GM12878 (cell line): ENCODE data around the gene FSIP1. TPM values are rescaled to one million over a fixed set of nuclear protein-coding genes. Genes with fewer than 3 reads are reported as not detected.

Experiments used
- ATAC-seq: fragments of 200-7000 bp; cut with Tn5 transposase; 3 replicates; pipeline ENCODE4 v1.9.1; 2020; ENCODE audit warnings: mild to moderate bottlenecking, moderate library complexity
- BruUV-seq: library from RNA; stranded (reverse); fragments of 400-500 nt; replicated peaks from 2 replicates; lab custom pipeline; 2021; lab: Mats Ljungman, UMichigan
- CTCF ChIA-PET: fragments of 300-600 bp; sonication (Branson Sonifier 250); formaldehyde crosslinking; extraction: SDS; loops from one replicate; lab custom pipeline; 2021; ENCODE audit warnings: inconsistent platforms; lab: Yijun Ruan, JAX
- POLR2A ChIA-PET: fragments of 350-600 bp; formaldehyde crosslinking; extraction: SDS; loops from one replicate; lab custom pipeline; 2021; ENCODE audit warnings: inconsistent platforms; lab: Charles Lee
- RAD21 ChIA-PET: fragments of 300-600 bp; sonication (Branson Sonifier 250); formaldehyde crosslinking; loops from one replicate; lab custom pipeline; 2023; ENCODE audit warnings: antibody characterized with exemption; ENCODE audit not compliant: unreplicated experiment; lab: Charles Lee
- SMC1A ChIA-PET: fragments of 300-600 bp; sonication (Branson Sonifier 250); formaldehyde crosslinking; loops from one replicate; lab custom pipeline; 2023; ENCODE audit not compliant: unreplicated experiment, uncharacterized antibody; lab: Charles Lee
- DNase-seq: peaks from one replicate; pipeline ENCODE4 v3.0.0-alpha.2; 2011; ENCODE audit warnings: low read depth, low spot score
- FAIRE-seq: peaks from 3 replicates; lab custom pipeline; 2011; peaks lifted over from hg19 to GRCh38; lab: Jason Lieb, UNC
- H2AFZ ChIP-seq: 2 replicates; pipeline ENCODE4 v1.6.0; 2011; ENCODE audit warnings: low read depth, low read length, control low read depth; ENCODE audit not compliant: control insufficient read depth
- H3K27ac ChIP-seq: 2 replicates; pipeline ENCODE4 v1.5.1; 2011; ENCODE audit warnings: control low read depth; ENCODE audit not compliant: control insufficient read depth, insufficient read depth
- H3K27me3 ChIP-seq, 2 experiments: replicated peaks in 1 of 2; 2 replicates each; pipeline versions ENCODE4 v1.6.0 to v1.6.1; 2011; ENCODE audit warnings: low read length in 1 of 2; ENCODE audit not compliant: control insufficient read depth in 2 of 2, insufficient read depth in 2 of 2
- H3K36me3 ChIP-seq, 2 experiments: 2 replicates each; pipeline ENCODE4 v1.5.1; 2011; ENCODE audit warnings: low read length in 1 of 2; ENCODE audit not compliant: control insufficient read depth in 2 of 2, insufficient read depth in 2 of 2
- H3K4me1 ChIP-seq: 2 replicates; pipeline ENCODE4 v1.6.1; 2011; ENCODE audit warnings: mild to moderate bottlenecking, low read length, moderate library complexity, mixed read lengths; ENCODE audit not compliant: control insufficient read depth, insufficient read depth
- H3K4me2 ChIP-seq: 2 replicates; pipeline ENCODE4 v1.6.0; 2011; ENCODE audit warnings: control low read depth; ENCODE audit not compliant: control insufficient read depth, insufficient read depth
- H3K4me3 ChIP-seq: fragments of 200-600 bp; sonication (generic); 2 replicates; pipeline ENCODE4 v1.5.1; 2016
- H3K79me2 ChIP-seq: 2 replicates; pipeline ENCODE4 v1.6.0; 2011; ENCODE audit warnings: low read length; ENCODE audit not compliant: control insufficient read depth, insufficient read depth
- H3K9ac ChIP-seq: 2 replicates; pipeline ENCODE4 v1.8.0; 2011; ENCODE audit warnings: low read length, control low read depth, mixed read lengths; ENCODE audit not compliant: control insufficient read depth, insufficient read depth
- H3K9me3 ChIP-seq: replicated peaks from 3 replicates; pipeline ENCODE4 v1.5.1; 2011; ENCODE audit warnings: mild to moderate bottlenecking, low read length; ENCODE audit not compliant: control insufficient read depth, insufficient read depth
- H4K20me1 ChIP-seq: 2 replicates; pipeline ENCODE4 v1.6.0; 2011; ENCODE audit not compliant: control insufficient read depth, insufficient read depth
- CUX1 ChIP-seq: IDR thresholded peaks from 2 replicates; pipeline ENCODE4 v1.6.1; 2012; ENCODE audit warnings: improper control_type of control experiment, low read depth, low read length; ENCODE audit not compliant: insufficient replicate concordance
- ETV6 ChIP-seq, 2 experiments: fragments of 450-650 bp in 1 of 2; IDR thresholded peaks in 1 of 2; conservative IDR thresholded peaks in 1 of 2; 2 replicates each; pipeline ENCODE4 v1.6.1; 2014; ENCODE audit warnings: antibody characterized with exemption in 1 of 2, borderline replicate concordance in 1 of 2, low read depth in 1 of 2, mild to moderate bottlenecking in 1 of 2, moderate library complexity in 1 of 2
- JUNB ChIP-seq: IDR thresholded peaks from 2 replicates; pipeline ENCODE4 v1.6.1; 2016; ENCODE audit warnings: antibody characterized with exemption, mild to moderate bottlenecking
- MEF2B ChIP-seq: fragments of 450-650 bp; IDR thresholded peaks from 2 replicates; pipeline ENCODE4 v1.6.1; 2018; ENCODE audit warnings: mild to moderate bottlenecking, moderate library complexity; ENCODE audit not compliant: partially characterized antibody, poor library complexity, severe bottlenecking
- MYC ChIP-seq: IDR thresholded peaks from 2 replicates; pipeline ENCODE4 v1.6.1; 2011; ENCODE audit warnings: mild to moderate bottlenecking, low read length, moderate library complexity, inconsistent platforms; ENCODE audit not compliant: insufficient read depth, insufficient replicate concordance, insufficient read length, severe bottlenecking
- RUNX3 ChIP-seq: IDR thresholded peaks from 2 replicates; pipeline ENCODE4 v1.6.1; 2012; ENCODE audit warnings: low read length, inconsistent platforms
- SIN3A ChIP-seq: IDR thresholded peaks from 2 replicates; pipeline ENCODE4 v1.6.1; 2012; ENCODE audit warnings: low read depth, low read length, improper control_type of control experiment
- SMC3 ChIP-seq: IDR thresholded peaks from 2 replicates; pipeline ENCODE4 v1.6.1; 2011; ENCODE audit warnings: low read length, improper control_type of control experiment, borderline replicate concordance
- TAF1 ChIP-seq: IDR thresholded peaks from 2 replicates; pipeline ENCODE4 v1.6.1; 2011; ENCODE audit warnings: mild to moderate bottlenecking, low read depth, low read length, borderline replicate concordance
- ZNF274 ChIP-seq: IDR thresholded peaks from one replicate; pipeline ENCODE4 v1.8.0; 2011; ENCODE audit not compliant: insufficient read length, insufficient read depth
- WGBS: methylation state at CpG from one replicate; pipeline ENCODE4 v1.1.6; 2016; ENCODE audit warnings: low lambda C conversion rate; ENCODE audit not compliant: insufficient replicate concordance, insufficient coverage; ENCODE audit errors: missing lambda C conversion rate; 5-methylcytosine and 5-hydroxymethylcytosine counted together
- in situ Hi-C: fragments of 300-500 bp; cut with MboI; formaldehyde crosslinking; loops from 9 replicates; pipeline ENCODE4 v1.14.3; 2018; ENCODE audit warnings: mixed read lengths
- intact Hi-C: fragments of 100-400 bp; cut with micrococcal nuclease; formaldehyde crosslinking; loops from one replicate; pipeline ENCODE4 v1.14.2; 2022; ENCODE audit not compliant: unreplicated experiment
- polyA plus RNA-seq, 11 experiments: library from polyadenylated mRNA; depleted of rRNA in 4 of 11; unstranded in 6 of 11; stranded (reverse) in 5 of 11; fragments of >200 nt; fragmentation: Nextera tagmentation in 4 of 11; fragmentation: Illumina TruSeq in 1 of 11; extraction: Ambion mirVana in 4 of 11; extraction: Trizol in 1 of 11; gene quantifications; 1 replicate in 1 of 11; 2 replicates in 10 of 11; pipeline versions ENCODE4 v1.2.1 to v1.2.3, GENCODE V29; 2011 to 2016; ENCODE audit warnings: inconsistent platforms in 2 of 11, missing spikeins in 2 of 11, low read depth in 1 of 11
- total RNA-seq, 4 experiments: library from RNA; depleted of rRNA in 3 of 4; stranded (reverse); fragments of >200 nt in 3 of 4; fragmentation: Illumina TruSeq in 1 of 4; extraction: Trizol in 1 of 4; gene quantifications; 2 replicates each; pipeline versions ENCODE4 v1.2.1 to v1.2.3, GENCODE V29; 2013 to 2021
- TF ChIP-seq, protein P1 (sequence below): IDR thresholded peaks from 2 replicates; pipeline ENCODE4 v1.6.1; 2012; ENCODE audit warnings: mild to moderate bottlenecking, low read depth, low read length

Gene FSIP1
- total and polyA plus RNA-seq, 10 of the 15 experiments (the other 5 are each of a cell fraction or from before 2014, with no cell fraction given), result 0.15 to 0.67 (median 0.35) TPM

DNA sequence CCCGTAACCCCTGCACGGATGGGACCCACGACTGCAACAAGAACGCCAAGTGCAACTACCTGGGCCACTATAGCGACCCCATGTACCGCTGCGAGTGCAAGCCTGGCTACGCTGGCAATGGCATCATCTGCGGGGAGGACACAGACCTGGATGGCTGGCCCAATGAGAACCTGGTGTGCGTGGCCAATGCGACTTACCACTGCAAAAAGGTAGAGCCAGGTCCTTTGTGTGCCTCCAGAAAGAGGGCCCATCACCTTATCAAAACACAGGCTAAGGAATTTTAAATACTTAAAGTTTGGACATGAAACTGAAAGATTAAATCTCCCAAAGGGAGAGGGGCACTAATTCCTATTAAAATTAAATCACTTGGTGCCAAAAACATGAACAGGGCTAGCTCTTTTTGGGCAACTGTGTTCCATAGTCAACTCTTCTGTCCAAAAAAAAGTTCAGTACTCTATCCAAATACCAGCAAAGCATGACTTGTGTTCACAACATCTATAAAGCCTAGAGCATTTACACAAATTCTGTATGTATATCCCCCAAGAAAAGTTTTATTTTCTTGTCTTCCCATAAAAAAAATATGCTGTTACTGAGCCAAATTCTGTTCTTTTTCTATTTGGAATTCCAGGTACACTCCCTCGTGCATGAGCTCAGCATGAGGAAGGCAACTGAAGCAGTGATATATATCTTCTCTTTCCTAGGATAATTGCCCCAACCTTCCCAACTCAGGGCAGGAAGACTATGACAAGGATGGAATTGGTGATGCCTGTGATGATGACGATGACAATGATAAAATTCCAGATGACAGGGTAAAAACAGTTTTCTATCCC, 192.6 kb downstream of the FSIP1 start (continued):
- TF ChIP-seq ETV6 (conservative IDR thresholded peaks at IDR 0.05 in 1 of 2, IDR thresholded peaks at IDR 0.05 in 1 of 2; ENCODE audit: borderline replicate concordance in 1 of 2, low read depth in 1 of 2) (no peak), ZNF274 (no peak), JUNB (no peak), MEF2B (no peak)

- CTCF ChIA-PET, result no interaction called here
- SMC1A ChIA-PET, result no interaction called here
- WGBS, result 58% methylated on average over 14 of the region's 14 CpGs
- ATAC-seq (no peak), DNase-seq (no peak), FAIRE-seq (no peak)
- no peaks in the 10 kb centered on the region; a peak in 1 of 4 replicates for H3K27me3 ChIP-seq
- POLR2A ChIA-PET, result no interaction called here
- H2AFZ ChIP-seq, result no peak overlapping the region
- RAD21 ChIA-PET, result no interaction called here
- no peak overlapping the region for H3K4me2 ChIP-seq
- no peaks in the 10 kb centered on the region for H3K79me2 ChIP-seq
- H3K4me1 ChIP-seq, result no peaks in the 10 kb centered on the region
- intact Hi-C loops, result no loop called here
- H3K4me3 ChIP-seq, result no peak overlapping the region
- H3K36me3 ChIP-seq, result no peaks in the 10 kb centered on the region
- BruUV-seq, result no TSS peak
- no peaks in the 10 kb centered on the region for H3K9me3 ChIP-seq
- H4K20me1 ChIP-seq, result no peaks in the 10 kb centered on the region
- no peak overlapping the region for H3K27ac ChIP-seq
- H3K9ac ChIP-seq, result no peak overlapping the region
- in situ Hi-C loops, result loop anchor here (25.0 kb wide), 1 partner anchor 777 kb away; no protein-coding TSS in a partner anchor
- TF ChIP-seq CUX1, result no peak
- no peak for TF ChIP-seq RUNX3
- no peak for TF ChIP-seq MYC
- no peak for TF ChIP-seq SMC3
- TF ChIP-seq TAF1, result no peak
- TF ChIP-seq, protein P1, sequence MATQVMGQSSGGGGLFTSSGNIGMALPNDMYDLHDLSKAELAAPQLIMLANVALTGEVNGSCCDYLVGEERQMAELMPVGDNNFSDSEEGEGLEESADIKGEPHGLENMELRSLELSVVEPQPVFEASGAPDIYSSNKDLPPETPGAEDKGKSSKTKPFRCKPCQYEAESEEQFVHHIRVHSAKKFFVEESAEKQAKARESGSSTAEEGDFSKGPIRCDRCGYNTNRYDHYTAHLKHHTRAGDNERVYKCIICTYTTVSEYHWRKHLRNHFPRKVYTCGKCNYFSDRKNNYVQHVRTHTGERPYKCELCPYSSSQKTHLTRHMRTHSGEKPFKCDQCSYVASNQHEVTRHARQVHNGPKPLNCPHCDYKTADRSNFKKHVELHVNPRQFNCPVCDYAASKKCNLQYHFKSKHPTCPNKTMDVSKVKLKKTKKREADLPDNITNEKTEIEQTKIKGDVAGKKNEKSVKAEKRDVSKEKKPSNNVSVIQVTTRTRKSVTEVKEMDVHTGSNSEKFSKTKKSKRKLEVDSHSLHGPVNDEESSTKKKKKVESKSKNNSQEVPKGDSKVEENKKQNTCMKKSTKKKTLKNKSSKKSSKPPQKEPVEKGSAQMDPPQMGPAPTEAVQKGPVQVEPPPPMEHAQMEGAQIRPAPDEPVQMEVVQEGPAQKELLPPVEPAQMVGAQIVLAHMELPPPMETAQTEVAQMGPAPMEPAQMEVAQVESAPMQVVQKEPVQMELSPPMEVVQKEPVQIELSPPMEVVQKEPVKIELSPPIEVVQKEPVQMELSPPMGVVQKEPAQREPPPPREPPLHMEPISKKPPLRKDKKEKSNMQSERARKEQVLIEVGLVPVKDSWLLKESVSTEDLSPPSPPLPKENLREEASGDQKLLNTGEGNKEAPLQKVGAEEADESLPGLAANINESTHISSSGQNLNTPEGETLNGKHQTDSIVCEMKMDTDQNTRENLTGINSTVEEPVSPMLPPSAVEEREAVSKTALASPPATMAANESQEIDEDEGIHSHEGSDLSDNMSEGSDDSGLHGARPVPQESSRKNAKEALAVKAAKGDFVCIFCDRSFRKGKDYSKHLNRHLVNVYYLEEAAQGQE, result no peak
- TF ChIP-seq SIN3A, result no peak
Measured at GRCh38 chr15:39589193-39589814, 193.3 kb downstream of the FSIP1 start.
